BJ (cell line): Measurements from ENCODE around the gene ZC3H4. TPM values are rescaled to one million over a fixed set of nuclear protein-coding genes. Genes with fewer than 3 reads are reported as not detected.

ENCODE experiments used
- CTCF ChIA-PET: fragments of 350-600 bp; formaldehyde crosslinking; extraction: SDS; loops from one replicate; lab custom pipeline; 2021; ENCODE audit warnings: antibody characterized with exemption, inconsistent platforms; lab: Yijun Ruan, JAX
- POLR2A ChIA-PET: fragments of 300-600 bp; sonication (Branson Sonifier 250); formaldehyde crosslinking; extraction: SDS; loops from one replicate; lab custom pipeline; 2021; ENCODE audit warnings: antibody characterized with exemption; lab: Charles Lee
- DNase-seq: peaks from one replicate; pipeline ENCODE4 v3.0.0-alpha.2; 2011; ENCODE audit warnings: low read depth
- H3K27me3 ChIP-seq: 2 replicates; pipeline ENCODE4 v1.6.0; 2011; ENCODE audit warnings: low read length; ENCODE audit not compliant: control insufficient read depth, insufficient read depth
- H3K36me3 ChIP-seq: 2 replicates; pipeline ENCODE4 v1.5.1; 2011; ENCODE audit warnings: low read length; ENCODE audit not compliant: control insufficient read depth, insufficient read depth
- H3K4me3 ChIP-seq: 2 replicates; pipeline ENCODE4 v1.5.1; 2011; ENCODE audit warnings: low read depth, mild to moderate bottlenecking, control low read depth, low read length
- polyA plus RNA-seq: library from polyadenylated mRNA; depleted of rRNA; stranded (reverse); fragments of >200 nt; gene quantifications from 2 replicates; pipeline ENCODE4 v1.2.3, GENCODE V29; 2011
- TF ChIP-seq, protein P1 (sequence below): IDR thresholded peaks from 2 replicates; pipeline ENCODE4 v1.5.1; 2011; ENCODE audit warnings: low read depth, mild to moderate bottlenecking, control low read depth, inconsistent platforms, low read length, moderate library complexity; ENCODE audit not compliant: insufficient read depth

Gene ZC3H4
- polyA plus RNA-seq, 1 experiment = 4.3 TPM

DNA sequence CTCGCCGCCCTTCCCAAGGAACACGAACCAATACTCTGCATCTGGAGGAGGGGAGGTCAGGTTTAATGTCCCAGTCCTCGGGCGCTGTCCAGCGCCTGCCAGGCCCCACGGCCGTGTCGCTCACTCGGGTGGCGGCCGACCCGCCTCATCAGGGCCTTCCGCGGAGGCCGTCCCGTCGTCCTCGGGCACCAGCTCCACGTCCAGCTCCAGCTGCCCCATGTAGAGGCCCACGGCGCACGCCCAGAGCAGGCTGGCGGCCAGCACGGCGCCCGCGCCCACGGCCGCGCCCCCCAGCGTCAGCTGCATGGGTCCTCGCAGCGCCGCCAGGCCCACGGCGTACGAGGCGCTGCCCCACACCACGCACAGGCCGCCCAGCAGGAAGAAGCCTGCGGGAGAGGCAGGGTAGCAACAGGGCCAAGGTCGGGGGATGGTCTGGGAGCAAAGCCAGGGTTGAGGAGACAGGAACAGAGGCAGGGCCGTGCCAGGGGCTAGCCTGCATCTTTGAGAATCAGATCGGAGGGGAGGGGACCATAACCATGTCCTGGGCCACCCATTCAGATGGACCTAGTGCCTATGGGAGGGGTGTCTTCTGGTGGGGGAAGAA lies 67.6 kb downstream of the ZC3H4 start:
- Histone ChIP-seq H3K4me3 (no peak overlapping the region), H3K36me3 (no peaks in the 10 kb centered on the region; the same call in 1 of the 2 replicates), H3K27me3 (no peaks in the 10 kb centered on the region)
- TF ChIP-seq, protein P1, sequence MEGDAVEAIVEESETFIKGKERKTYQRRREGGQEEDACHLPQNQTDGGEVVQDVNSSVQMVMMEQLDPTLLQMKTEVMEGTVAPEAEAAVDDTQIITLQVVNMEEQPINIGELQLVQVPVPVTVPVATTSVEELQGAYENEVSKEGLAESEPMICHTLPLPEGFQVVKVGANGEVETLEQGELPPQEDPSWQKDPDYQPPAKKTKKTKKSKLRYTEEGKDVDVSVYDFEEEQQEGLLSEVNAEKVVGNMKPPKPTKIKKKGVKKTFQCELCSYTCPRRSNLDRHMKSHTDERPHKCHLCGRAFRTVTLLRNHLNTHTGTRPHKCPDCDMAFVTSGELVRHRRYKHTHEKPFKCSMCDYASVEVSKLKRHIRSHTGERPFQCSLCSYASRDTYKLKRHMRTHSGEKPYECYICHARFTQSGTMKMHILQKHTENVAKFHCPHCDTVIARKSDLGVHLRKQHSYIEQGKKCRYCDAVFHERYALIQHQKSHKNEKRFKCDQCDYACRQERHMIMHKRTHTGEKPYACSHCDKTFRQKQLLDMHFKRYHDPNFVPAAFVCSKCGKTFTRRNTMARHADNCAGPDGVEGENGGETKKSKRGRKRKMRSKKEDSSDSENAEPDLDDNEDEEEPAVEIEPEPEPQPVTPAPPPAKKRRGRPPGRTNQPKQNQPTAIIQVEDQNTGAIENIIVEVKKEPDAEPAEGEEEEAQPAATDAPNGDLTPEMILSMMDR = no peak
- ChIA-PET CTCF (interaction anchor here (1.3 kb wide), 1 partner anchor 10 kb away, joined by 4 read pairs; no protein-coding TSS in a partner anchor), POLR2A (no interaction called here)
- no peak for DNase-seq

DNA sequence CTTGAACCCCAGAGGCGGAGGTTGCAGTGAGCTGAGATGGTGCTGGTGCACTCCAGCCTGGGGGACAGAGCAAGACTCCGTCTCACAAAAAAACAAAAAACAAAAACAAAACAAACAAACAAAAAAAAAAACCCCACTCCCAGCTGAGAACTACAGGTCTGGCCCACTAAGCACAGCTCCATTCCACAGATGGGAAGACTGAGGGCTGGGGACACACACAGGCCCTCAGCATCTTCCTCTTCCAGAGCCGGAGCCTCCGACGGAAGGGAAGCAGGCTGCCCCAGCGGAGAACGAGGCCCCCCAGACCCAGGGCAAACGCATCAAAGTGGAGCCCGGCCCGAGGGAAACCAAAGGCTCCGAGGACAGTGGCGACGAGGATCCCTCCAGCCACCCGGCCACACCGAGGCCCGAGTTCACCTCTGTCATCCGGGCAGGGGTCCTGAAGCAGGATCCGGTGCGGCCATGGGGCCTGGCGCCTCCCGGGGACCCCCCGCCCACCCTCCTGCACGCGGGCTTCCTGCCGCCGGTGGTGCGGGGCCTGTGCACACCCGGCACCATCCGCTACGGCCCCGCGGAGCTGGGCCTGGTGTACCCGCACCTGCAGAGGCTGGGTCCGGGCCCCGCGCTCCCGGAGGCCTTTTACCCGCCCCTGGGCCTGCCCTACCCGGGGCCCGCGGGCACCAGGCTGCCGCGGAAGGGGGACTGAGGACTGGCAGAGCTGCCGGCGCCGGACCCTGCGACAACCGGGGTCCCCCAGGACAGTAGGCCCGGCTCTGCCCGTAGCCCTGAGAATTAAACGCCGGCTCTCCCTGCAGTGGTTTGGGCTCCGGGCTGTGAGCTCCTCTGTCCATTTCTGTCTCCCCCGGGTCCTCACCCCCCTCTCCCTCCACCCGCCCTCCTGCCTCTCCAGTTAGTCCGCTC lies 68.4 kb downstream of the ZC3H4 start:
- Histone ChIP-seq H3K4me3 (no peak overlapping the region), H3K27me3 (no peaks in the 10 kb centered on the region), H3K36me3 (no peaks in the 10 kb centered on the region; the same call in 1 of the 2 replicates)
- no peak for DNase-seq
- CTCF ChIA-PET = interaction anchor here (0.8 to 1.3 kb wide), 2 partner anchors 9 to 34 kb away, joined by 3 to 4 read pairs; no protein-coding TSS in a partner anchor
- TF ChIP-seq, protein P1 = no peak
- POLR2A ChIA-PET = no interaction called here

DNA sequence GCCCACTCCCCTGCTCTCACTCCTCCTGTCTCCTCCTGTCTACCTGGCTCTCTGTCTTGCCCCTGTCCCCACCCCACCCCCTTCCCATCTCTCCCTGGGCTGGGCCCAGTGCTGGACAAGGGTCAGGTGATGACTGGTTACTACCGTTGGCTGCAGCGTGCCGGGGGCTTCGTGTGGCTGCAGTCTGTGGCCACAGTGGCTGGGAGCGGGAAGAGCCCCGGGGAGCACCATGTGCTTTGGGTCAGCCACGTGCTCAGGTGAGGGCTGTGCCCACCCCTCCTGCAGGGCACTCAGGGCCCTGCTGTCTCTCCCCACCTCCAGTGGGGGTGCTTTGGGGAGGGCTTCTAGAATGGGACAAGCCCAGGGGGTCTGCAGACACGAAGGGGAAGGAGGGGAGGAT lies 72.7 kb downstream of the ZC3H4 start:
- POLR2A ChIA-PET = no interaction called here
- TF ChIP-seq, protein P1 = no peak
- Histone ChIP-seq H3K4me3 (no peak overlapping the region), H3K27me3 (no peaks in the 10 kb centered on the region), H3K36me3 (no peaks in the 10 kb centered on the region; the same call in none of the 2 replicates)
- CTCF ChIA-PET = no interaction called here
- DNase-seq = no peak

DNA sequence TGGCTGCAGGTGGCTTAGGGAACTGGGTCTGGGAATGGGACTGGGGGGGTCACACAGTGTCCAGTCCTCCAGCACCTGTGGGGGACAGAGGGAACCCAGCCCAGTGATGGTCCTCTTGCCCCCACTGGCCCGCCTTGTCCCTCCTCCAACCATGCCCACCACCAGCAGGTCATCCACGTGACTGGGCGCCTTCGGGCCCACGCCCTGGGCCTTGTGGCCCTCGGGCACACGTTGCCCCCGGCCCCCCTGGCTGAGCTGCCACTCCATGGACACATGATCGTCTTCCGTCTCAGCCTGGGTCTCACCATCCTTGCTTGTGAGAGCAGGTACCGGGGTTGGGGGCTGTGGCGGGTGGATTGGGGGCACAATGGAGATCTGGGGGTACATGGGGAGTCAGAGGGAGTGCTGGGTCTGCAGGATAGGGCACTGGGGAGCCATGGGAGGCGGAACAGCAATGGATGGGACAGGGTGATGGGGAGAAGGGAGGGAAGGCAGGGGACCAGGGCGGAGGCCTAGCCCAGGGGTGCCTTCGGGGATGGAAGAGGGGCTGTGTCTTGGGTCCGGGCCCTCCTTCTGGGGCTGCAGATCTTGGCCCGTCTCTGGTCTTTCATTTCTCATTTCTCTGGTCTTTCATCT lies 74.2 kb downstream of the ZC3H4 start:
- no peaks in the 10 kb centered on the region; the same call in 1 of the 2 replicates for H3K36me3 ChIP-seq
- no peaks in the 10 kb centered on the region for H3K27me3 ChIP-seq
- no peak for DNase-seq
- TF ChIP-seq, protein P1 = no peak
- ChIA-PET POLR2A (no interaction called here), CTCF (no interaction called here)
- no peak overlapping the region for H3K4me3 ChIP-seq
